Type B pancreatic cell (in vitro differentiated cells): Measurements from ENCODE around the gene CHD6. TPM values are rescaled to one million over a fixed set of nuclear protein-coding genes. Genes with fewer than 3 reads are reported as not detected.

Experiments
- DNase-seq: peaks from one replicate; pipeline ENCODE4 v3.0.0; 2021; ENCODE audit warnings: mixed read lengths; ENCODE audit not compliant: unreplicated experiment; ENCODE audit errors: extremely low spot score
- H3K27ac Mint-ChIP-seq: 2 replicates; pipeline ENCODE4 v1.8.0; 2021; ENCODE audit warnings: mild to moderate bottlenecking, mixed read lengths
- H3K27me3 Mint-ChIP-seq: 2 replicates; pipeline ENCODE4 v1.8.0; 2021; ENCODE audit warnings: mixed read lengths
- H3K36me3 Mint-ChIP-seq: 2 replicates; pipeline ENCODE4 v1.8.0; 2021; ENCODE audit warnings: mixed read lengths
- H3K4me1 Mint-ChIP-seq: one replicate; pipeline ENCODE4 v1.8.0; 2021; ENCODE audit warnings: mixed read lengths; ENCODE audit not compliant: unreplicated experiment
- H3K4me3 Mint-ChIP-seq: 2 replicates; pipeline ENCODE4 v1.8.0; 2021; ENCODE audit warnings: mild to moderate bottlenecking, mixed read lengths
- H3K9me3 Mint-ChIP-seq: 2 replicates; pipeline ENCODE4 v1.8.0; 2021; ENCODE audit warnings: mixed read lengths
- CTCF ChIP-seq: fragments of 200-600 bp; sonication (generic); conservative IDR thresholded peaks from 2 replicates; pipeline ENCODE4 v1.5.0; 2021; ENCODE audit warnings: antibody characterized with exemption, mild to moderate bottlenecking
- total RNA-seq: library from RNA; stranded (reverse); gene quantifications from 2 replicates; pipeline ENCODE4 v1.2.1, GENCODE V29; 2021; ENCODE audit warnings: low replicate concordance

CHD6 gene
- total RNA-seq, 1 donor from 2014 or later, result 72.6 TPM

- Mint-ChIP-seq H3K27ac (no peak overlapping the region), H3K27me3 (peaks cover 21% of the 10 kb centered on the region), H3K4me3 (no peak overlapping the region), H3K4me1 (peaks cover 10% of the 10 kb centered on the region), H3K36me3 (no peaks in the 10 kb centered on the region), H3K9me3 (no peaks in the 10 kb centered on the region)
- no peak for DNase-seq
- no peak for TF ChIP-seq CTCF
Observed at GRCh38 chr20:41362748-41363140, 255.4 kb downstream of the CHD6 start.

GRCh38 chr20:41361757-41362747, 256.1 kb downstream of the CHD6 start:
- no peak overlapping the region for H3K4me3 Mint-ChIP-seq
- TF ChIP-seq CTCF, result no peak
- no peaks in the 10 kb centered on the region for H3K36me3 Mint-ChIP-seq
- no peak overlapping the region for H3K27ac Mint-ChIP-seq
- no peak for DNase-seq
- no peaks in the 10 kb centered on the region for H3K9me3 Mint-ChIP-seq
- peaks cover 14% of the 10 kb centered on the region for H3K27me3 Mint-ChIP-seq
- peaks cover 7% of the 10 kb centered on the region for H3K4me1 Mint-ChIP-seq

- H3K36me3 Mint-ChIP-seq, result no peaks in the 10 kb centered on the region
- no peak overlapping the region for H3K4me3 Mint-ChIP-seq
- no peak for TF ChIP-seq CTCF
- no peaks in the 10 kb centered on the region for H3K9me3 Mint-ChIP-seq
- no peak for DNase-seq
- H3K4me1 Mint-ChIP-seq, result peaks cover 6% of the 10 kb centered on the region
- no peak overlapping the region for H3K27ac Mint-ChIP-seq
- peaks cover 13% of the 10 kb centered on the region for H3K27me3 Mint-ChIP-seq
Observed at GRCh38 chr20:41360831-41361756, 257.1 kb downstream of the CHD6 start.

GRCh38 chr20:41359541-41360011, 258.6 kb downstream of the CHD6 start:
- Mint-ChIP-seq H3K4me1 (no peaks in the 10 kb centered on the region), H3K36me3 (no peaks in the 10 kb centered on the region), H3K4me3 (no peak overlapping the region), H3K27ac (no peak overlapping the region), H3K27me3 (peaks cover 1% of the 10 kb centered on the region), H3K9me3 (no peaks in the 10 kb centered on the region)
- no peak for TF ChIP-seq CTCF
- DNase-seq, result no peak

- TF ChIP-seq CTCF, result no peak
- no peak overlapping the region for H3K4me3 Mint-ChIP-seq
- DNase-seq, result no peak
- H3K27me3 Mint-ChIP-seq, result no peaks in the 10 kb centered on the region
- no peaks in the 10 kb centered on the region for H3K4me1 Mint-ChIP-seq
- no peak overlapping the region for H3K27ac Mint-ChIP-seq
- no peaks in the 10 kb centered on the region for H3K36me3 Mint-ChIP-seq
- H3K9me3 Mint-ChIP-seq, result no peaks in the 10 kb centered on the region
Observed at GRCh38 chr20:41358717-41359116, 259.5 kb downstream of the CHD6 start.
